ENCODE data around the gene TBC1D22A. TPM values are rescaled to one million over a fixed set of nuclear protein-coding genes. Genes with fewer than 3 reads are reported as not detected.

Gene TBC1D22A
- total RNA-seq, 1 experiment from 2014 or later, result 20.9 TPM

DNA sequence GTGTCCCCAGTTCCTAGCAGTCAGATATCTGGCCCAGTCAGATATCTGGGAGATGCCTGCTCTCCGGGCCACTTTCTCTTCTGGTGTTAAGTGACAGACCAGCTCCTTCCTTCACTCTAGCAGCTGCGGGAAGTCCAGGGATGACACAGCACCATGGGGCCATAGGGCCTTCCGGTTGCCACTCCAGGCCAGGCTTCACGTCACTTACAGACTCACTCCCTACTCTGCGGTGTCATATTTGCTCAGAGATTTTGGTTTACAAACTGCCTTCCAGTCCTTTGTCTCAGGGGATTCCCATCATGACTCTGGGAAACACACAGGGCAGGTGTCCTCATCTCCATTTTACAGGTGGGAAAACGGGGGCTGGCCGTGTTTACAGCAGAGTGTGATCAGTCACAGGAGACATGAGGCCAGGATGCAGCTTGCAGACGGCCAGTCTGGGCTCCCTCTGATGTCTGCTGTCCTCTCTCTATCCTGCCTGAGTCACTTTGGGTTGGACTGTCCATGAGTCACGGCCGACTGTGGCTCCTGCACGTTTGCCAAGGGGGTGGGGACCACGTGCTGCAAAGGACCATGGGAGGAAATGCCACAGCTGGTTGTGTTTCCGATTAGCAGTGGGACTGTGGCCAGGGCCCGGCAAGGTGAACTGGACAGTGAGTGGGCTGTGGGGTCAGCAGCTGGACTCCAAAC lies 8.2 kb upstream of the TBC1D22A start:
- H3K36me3 ChIP-seq (ENCODE audit: control insufficient read depth in 1 of 2, insufficient read depth in 2 of 2, low read length in 2 of 2), result no peaks in the 10 kb centered on the region
- peak; percentile 90 for DNase-seq (ENCODE audit: low read depth, low spot score)
- H3K4me1 ChIP-seq (ENCODE audit: control insufficient read depth in 1 of 2, insufficient read depth in 2 of 2, low read length in 2 of 2), result peaks cover 16 to 50% of the 10 kb centered on the region in 2 experiments
- no peaks in the 10 kb centered on the region for H3K27me3 ChIP-seq (ENCODE audit: insufficient read depth, low read length)
- intact Hi-C loops (cut with micrococcal nuclease), result loop anchor here (1.0 kb wide), 1 partner anchor 16 kb away; the partner anchor contains the start of gene CERK
- peaks cover 6 to 10% of the 10 kb centered on the region in 2 experiments; a peak in 1 of 4 replicates for H3K9me3 ChIP-seq (ENCODE audit: control insufficient read depth in 1 of 2, insufficient read depth in 1 of 2, low read depth in 1 of 2, low read length in 2 of 2)
- RAD21 ChIA-PET (ENCODE audit: low non-redundant PET in 1 of 2, low total read pairs in 2 of 2, uncharacterized antibody in 2 of 2, unreplicated experiment in 2 of 2), result interaction anchor here in 1 of 2 experiments (1.3 kb wide), 1 partner anchor 190 kb away, joined by 3 read pairs; no protein-coding TSS in a partner anchor
- no peak overlapping the region for H2AFZ ChIP-seq (ENCODE audit: low read depth, low read length, poor library complexity, severe bottlenecking)
- peak overlapping the region; percentile 31 to 32 for H3K4me3 ChIP-seq (replicated peaks in 1 of 2; ENCODE audit: low read depth in 1 of 2, low read length in 2 of 2)
- BruUV-seq (replicated peaks), result TSS peak; percentile 68
- no peaks in the 10 kb centered on the region for H3K9me2 ChIP-seq (ENCODE audit: insufficient read depth)
- CTCF ChIA-PET, result interaction anchor here (1.2 to 1.6 kb wide), 2 partner anchors 15 to 191 kb away, joined by 3 to 7 read pairs; no protein-coding TSS in a partner anchor
- H3K9ac ChIP-seq (ENCODE audit: low read length), result peak overlapping the region; percentile 52
- peak overlapping the region; percentile 88 for H3K27ac ChIP-seq (ENCODE audit: low read depth, low read length)
- peak; percentile 90 for ATAC-seq
- H3K79me2 ChIP-seq (ENCODE audit: insufficient read depth, low read length), result no peaks in the 10 kb centered on the region
- H3K4me2 ChIP-seq (ENCODE audit: low read length), result peak overlapping the region; percentile 72
- no peaks in the 10 kb centered on the region for H4K20me1 ChIP-seq (ENCODE audit: insufficient read depth)
- POLR2A ChIA-PET, result interaction anchor here (1.5 kb wide), 1 partner anchor 9 kb away, joined by 10 read pairs; the partner anchor contains the start of gene TBC1D22A
- no peak for TF ChIP-seq EZH2 (IDR thresholded peaks at IDR 0.05)
- no peak for TF ChIP-seq EZH2phosphoT487 (IDR thresholded peaks at IDR 0.05; ENCODE audit: borderline replicate concordance)
- peak; percentile 95 for TF ChIP-seq CBX3 (IDR thresholded peaks at IDR 0.05; ENCODE audit: low read depth)
- TF ChIP-seq JUND (IDR thresholded peaks at IDR 0.05), result peak; percentile 96
- TF ChIP-seq, protein P1, sequence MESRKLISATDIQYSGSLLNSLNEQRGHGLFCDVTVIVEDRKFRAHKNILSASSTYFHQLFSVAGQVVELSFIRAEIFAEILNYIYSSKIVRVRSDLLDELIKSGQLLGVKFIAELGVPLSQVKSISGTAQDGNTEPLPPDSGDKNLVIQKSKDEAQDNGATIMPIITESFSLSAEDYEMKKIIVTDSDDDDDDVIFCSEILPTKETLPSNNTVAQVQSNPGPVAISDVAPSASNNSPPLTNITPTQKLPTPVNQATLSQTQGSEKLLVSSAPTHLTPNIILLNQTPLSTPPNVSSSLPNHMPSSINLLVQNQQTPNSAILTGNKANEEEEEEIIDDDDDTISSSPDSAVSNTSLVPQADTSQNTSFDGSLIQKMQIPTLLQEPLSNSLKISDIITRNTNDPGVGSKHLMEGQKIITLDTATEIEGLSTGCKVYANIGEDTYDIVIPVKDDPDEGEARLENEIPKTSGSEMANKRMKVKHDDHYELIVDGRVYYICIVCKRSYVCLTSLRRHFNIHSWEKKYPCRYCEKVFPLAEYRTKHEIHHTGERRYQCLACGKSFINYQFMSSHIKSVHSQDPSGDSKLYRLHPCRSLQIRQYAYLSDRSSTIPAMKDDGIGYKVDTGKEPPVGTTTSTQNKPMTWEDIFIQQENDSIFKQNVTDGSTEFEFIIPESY (IDR thresholded peaks at IDR 0.05; ENCODE audit: extremely low read depth, insufficient replicate concordance, low read length), result no peak
- TF ChIP-seq, protein P2, sequence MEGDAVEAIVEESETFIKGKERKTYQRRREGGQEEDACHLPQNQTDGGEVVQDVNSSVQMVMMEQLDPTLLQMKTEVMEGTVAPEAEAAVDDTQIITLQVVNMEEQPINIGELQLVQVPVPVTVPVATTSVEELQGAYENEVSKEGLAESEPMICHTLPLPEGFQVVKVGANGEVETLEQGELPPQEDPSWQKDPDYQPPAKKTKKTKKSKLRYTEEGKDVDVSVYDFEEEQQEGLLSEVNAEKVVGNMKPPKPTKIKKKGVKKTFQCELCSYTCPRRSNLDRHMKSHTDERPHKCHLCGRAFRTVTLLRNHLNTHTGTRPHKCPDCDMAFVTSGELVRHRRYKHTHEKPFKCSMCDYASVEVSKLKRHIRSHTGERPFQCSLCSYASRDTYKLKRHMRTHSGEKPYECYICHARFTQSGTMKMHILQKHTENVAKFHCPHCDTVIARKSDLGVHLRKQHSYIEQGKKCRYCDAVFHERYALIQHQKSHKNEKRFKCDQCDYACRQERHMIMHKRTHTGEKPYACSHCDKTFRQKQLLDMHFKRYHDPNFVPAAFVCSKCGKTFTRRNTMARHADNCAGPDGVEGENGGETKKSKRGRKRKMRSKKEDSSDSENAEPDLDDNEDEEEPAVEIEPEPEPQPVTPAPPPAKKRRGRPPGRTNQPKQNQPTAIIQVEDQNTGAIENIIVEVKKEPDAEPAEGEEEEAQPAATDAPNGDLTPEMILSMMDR (IDR thresholded peaks at IDR 0.05 in 2 of 3, conservative IDR thresholded peaks at IDR 0.05 in 1 of 3; ENCODE audit: borderline replicate concordance in 1 of 3, insufficient read depth in 1 of 3, low read depth in 2 of 3, low read length in 2 of 3), result no peak
- TF ChIP-seq ELF1 (IDR thresholded peaks at IDR 0.05; ENCODE audit: borderline replicate concordance, low read depth), result no peak
- TF ChIP-seq, protein P3, sequence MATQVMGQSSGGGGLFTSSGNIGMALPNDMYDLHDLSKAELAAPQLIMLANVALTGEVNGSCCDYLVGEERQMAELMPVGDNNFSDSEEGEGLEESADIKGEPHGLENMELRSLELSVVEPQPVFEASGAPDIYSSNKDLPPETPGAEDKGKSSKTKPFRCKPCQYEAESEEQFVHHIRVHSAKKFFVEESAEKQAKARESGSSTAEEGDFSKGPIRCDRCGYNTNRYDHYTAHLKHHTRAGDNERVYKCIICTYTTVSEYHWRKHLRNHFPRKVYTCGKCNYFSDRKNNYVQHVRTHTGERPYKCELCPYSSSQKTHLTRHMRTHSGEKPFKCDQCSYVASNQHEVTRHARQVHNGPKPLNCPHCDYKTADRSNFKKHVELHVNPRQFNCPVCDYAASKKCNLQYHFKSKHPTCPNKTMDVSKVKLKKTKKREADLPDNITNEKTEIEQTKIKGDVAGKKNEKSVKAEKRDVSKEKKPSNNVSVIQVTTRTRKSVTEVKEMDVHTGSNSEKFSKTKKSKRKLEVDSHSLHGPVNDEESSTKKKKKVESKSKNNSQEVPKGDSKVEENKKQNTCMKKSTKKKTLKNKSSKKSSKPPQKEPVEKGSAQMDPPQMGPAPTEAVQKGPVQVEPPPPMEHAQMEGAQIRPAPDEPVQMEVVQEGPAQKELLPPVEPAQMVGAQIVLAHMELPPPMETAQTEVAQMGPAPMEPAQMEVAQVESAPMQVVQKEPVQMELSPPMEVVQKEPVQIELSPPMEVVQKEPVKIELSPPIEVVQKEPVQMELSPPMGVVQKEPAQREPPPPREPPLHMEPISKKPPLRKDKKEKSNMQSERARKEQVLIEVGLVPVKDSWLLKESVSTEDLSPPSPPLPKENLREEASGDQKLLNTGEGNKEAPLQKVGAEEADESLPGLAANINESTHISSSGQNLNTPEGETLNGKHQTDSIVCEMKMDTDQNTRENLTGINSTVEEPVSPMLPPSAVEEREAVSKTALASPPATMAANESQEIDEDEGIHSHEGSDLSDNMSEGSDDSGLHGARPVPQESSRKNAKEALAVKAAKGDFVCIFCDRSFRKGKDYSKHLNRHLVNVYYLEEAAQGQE (IDR thresholded peaks at IDR 0.05; ENCODE audit: low read depth), result no peak
- no peak for TF ChIP-seq POLR2A (IDR thresholded peaks at IDR 0.05; ENCODE audit: borderline replicate concordance, extremely low read depth, insufficient read depth, insufficient read length)
- peak; percentile 97 for TF ChIP-seq SIN3A (IDR thresholded peaks at IDR 0.05; ENCODE audit: low read depth)
- TF ChIP-seq, protein P4, sequence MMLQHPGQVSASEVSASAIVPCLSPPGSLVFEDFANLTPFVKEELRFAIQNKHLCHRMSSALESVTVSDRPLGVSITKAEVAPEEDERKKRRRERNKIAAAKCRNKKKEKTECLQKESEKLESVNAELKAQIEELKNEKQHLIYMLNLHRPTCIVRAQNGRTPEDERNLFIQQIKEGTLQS (IDR thresholded peaks at IDR 0.05), result no peak
- TF ChIP-seq CEBPB (IDR thresholded peaks at IDR 0.05; ENCODE audit: low read depth), result no peak
- peak; percentile 93 for TF ChIP-seq TCF7L2 (IDR thresholded peaks at IDR 0.05; ENCODE audit: borderline replicate concordance, extremely low read depth, insufficient read depth, insufficient read length)
- TF ChIP-seq ZFX (IDR thresholded peaks at IDR 0.05), result 0 out of 2 replicates have a peak, but pooled peaks have one; percentile 44
- no peak; the same call in 1 of the 2 replicates for TF ChIP-seq SRF (IDR thresholded peaks at IDR 0.05; ENCODE audit: low read depth)
- TF ChIP-seq SP1 (IDR thresholded peaks at IDR 0.05; ENCODE audit: low read depth), result peak; percentile 97
- TF ChIP-seq YY1 (IDR thresholded peaks at IDR 0.05; ENCODE audit: extremely low read depth, insufficient replicate concordance, low read depth, low read length), result peak; percentile 30
- peak; percentile 70 for TF ChIP-seq POLR2AphosphoS5 (IDR thresholded peaks at IDR 0.05; ENCODE audit: low read depth, low read length)
- peak; percentile 94 for TF ChIP-seq FOSL1 (IDR thresholded peaks at IDR 0.05; ENCODE audit: low read depth)
